HepG2 (cell line): ENCODE results near the gene LCE1B. TPM values are rescaled to one million over a fixed set of nuclear protein-coding genes. Genes with fewer than 3 reads are reported as not detected.

Source experiments
- ATAC-seq: fragments of 200-7000 bp; cut with Tn5 transposase; 3 replicates; pipeline ENCODE4 v1.9.1; 2020; ENCODE audit warnings: mild to moderate bottlenecking, moderate library complexity
- Bru-seq: library from RNA; stranded (reverse); fragments of 400-500 nt; gene quantifications from one replicate; lab custom pipeline; 2021; lab: Mats Ljungman, UMichigan
- BruChase-seq, 2 experiments: library from RNA; stranded (reverse); fragments of 400-500 nt; gene quantifications; one replicate each; lab custom pipeline; 2021; lab: Mats Ljungman, UMichigan
- BruUV-seq: library from RNA; stranded (reverse); fragments of 400-500 nt; replicated peaks from 2 replicates; lab custom pipeline; 2021; lab: Mats Ljungman, UMichigan
- CTCF ChIA-PET: fragments of 300-600 bp; formaldehyde crosslinking; extraction: SDS; loops from one replicate; lab custom pipeline; 2021; ENCODE audit warnings: low total read pairs, inconsistent platforms, low intra/inter-chr PET ratio; lab: Yijun Ruan, JAX
- POLR2A ChIA-PET: fragments of 350-600 bp; sonication (Branson Sonifier 250); formaldehyde crosslinking; loops from one replicate; lab custom pipeline; 2020; ENCODE audit warnings: antibody characterized with exemption, inconsistent platforms; lab: Yijun Ruan, JAX
- DNase-seq: peaks from one replicate; pipeline ENCODE4 v3.0.0-alpha.2; 2015; ENCODE audit warnings: low spot score
- FAIRE-seq: peaks from 3 replicates; lab custom pipeline; 2011; peaks lifted over from hg19 to GRCh38; lab: Jason Lieb, UNC
- H2AFZ ChIP-seq: one replicate; pipeline ENCODE4 v1.6.1; 2011; ENCODE audit warnings: low read length, inconsistent platforms
- H3K27ac ChIP-seq: fragments of 300-600 bp; 3 replicates; pipeline ENCODE4 v1.8.0; 2011; ENCODE audit warnings: mixed run types, mild to moderate bottlenecking, mixed read lengths, low read length, inconsistent platforms; ENCODE audit not compliant: insufficient read depth; ENCODE audit errors: extremely low read length
- H3K27me3 ChIP-seq, 2 experiments: fragments of 200-600 bp in 1 of 2; 2 replicates in 1 of 2; 3 replicates in 1 of 2; pipeline versions ENCODE4 v1.6.0 to v1.8.0; 2011; ENCODE audit warnings: low read length in 2 of 2, mild to moderate bottlenecking in 2 of 2, moderate library complexity in 2 of 2, inconsistent platforms in 1 of 2; ENCODE audit not compliant: insufficient read depth in 2 of 2, control insufficient read depth in 1 of 2
- H3K36me3 ChIP-seq, 2 experiments: fragments of 200-600 bp in 1 of 2; replicated peaks in 1 of 2; 2 replicates in 1 of 2; 3 replicates in 1 of 2; pipeline versions ENCODE4 v1.5.1 to v1.8.0; 2011; ENCODE audit warnings: low read length in 2 of 2, inconsistent platforms in 1 of 2; ENCODE audit not compliant: insufficient read depth in 2 of 2, control insufficient read depth in 1 of 2
- H3K4me1 ChIP-seq: 2 replicates; pipeline ENCODE4 v1.5.1; 2012; ENCODE audit warnings: low read length, inconsistent platforms; ENCODE audit not compliant: insufficient read depth
- H3K4me2 ChIP-seq: 2 replicates; pipeline ENCODE4 v1.6.0; 2011; ENCODE audit warnings: low read depth, low read length, inconsistent platforms
- H3K4me3 ChIP-seq, 3 experiments: fragments of 200-600 bp in 1 of 3; sonication (generic), shearing (Covaris generic) in 1 of 3; replicated peaks in 1 of 3; 2 replicates each; pipeline ENCODE4 v1.5.1; 2011 to 2016; ENCODE audit warnings: low read length in 3 of 3, inconsistent platforms in 2 of 3, low read depth in 2 of 3, mild to moderate bottlenecking in 2 of 3, control low read depth in 1 of 3, mixed read lengths in 1 of 3; ENCODE audit not compliant: insufficient read depth in 1 of 3
- H3K79me2 ChIP-seq: one replicate; pipeline ENCODE4 v1.6.1; 2011; ENCODE audit warnings: low read length, inconsistent platforms; ENCODE audit not compliant: insufficient read depth
- H3K9ac ChIP-seq: 2 replicates; pipeline ENCODE4 v1.6.0; 2011; ENCODE audit warnings: mild to moderate bottlenecking, low read depth, low read length, inconsistent platforms; ENCODE audit not compliant: insufficient read depth
- H3K9me3 ChIP-seq: 2 replicates; pipeline ENCODE4 v1.5.1; 2012; ENCODE audit warnings: mild to moderate bottlenecking, low read length
- H4K20me1 ChIP-seq: 2 replicates; pipeline ENCODE4 v1.6.0; 2011; ENCODE audit warnings: inconsistent platforms, mild to moderate bottlenecking, low read length, moderate library complexity; ENCODE audit not compliant: insufficient read depth
- FOXJ3 ChIP-seq: sonication (generic); formaldehyde crosslinking; IDR thresholded peaks from 2 replicates; pipeline ENCODE4 v1.4.0; 2020; ENCODE audit warnings: missing genetic modification reagents, mild to moderate bottlenecking, borderline replicate concordance
- ZNF547 ChIP-seq: sonication (generic); formaldehyde crosslinking; IDR thresholded peaks from 2 replicates; pipeline ENCODE4 v1.5.1; 2020; ENCODE audit warnings: mild to moderate bottlenecking, missing genetic modification reagents
- ZNF7 ChIP-seq: IDR thresholded peaks from 2 replicates; pipeline ENCODE4 v1.6.1; 2016; ENCODE audit warnings: missing biosample characterization, missing genetic modification reagents
- WGBS: methylation state at CpG from one replicate; pipeline ENCODE4 v1.1.6; 2017; ENCODE audit warnings: low lambda C conversion rate; 5-methylcytosine and 5-hydroxymethylcytosine counted together
- in situ Hi-C: cut with HindIII; loops from 2 replicates; pipeline ENCODE4 v1.10.0; 2017; ENCODE audit warnings: low pct_unique_long_range_greater_than_20kb; ENCODE audit not compliant: extremely low pct_ligation_motif_present
- intact Hi-C: fragments of 100-400 bp; cut with micrococcal nuclease; formaldehyde crosslinking; loops from one replicate; pipeline ENCODE4 v1.10.0; 2022; ENCODE audit not compliant: unreplicated experiment
- long read RNA-seq, 2 experiments: library from RNA in 1 of 2; library from polyadenylated mRNA in 1 of 2; stranded (forward) in 1 of 2; unstranded in 1 of 2; transcript quantifications; one replicate each; pipeline ENCODE4 v2.0.0, GENCODE V29; 2019 to 2022
- polyA minus RNA-seq, 3 experiments: library from RNA; depleted of rRNA, polyadenylated mRNA; stranded (reverse); fragments of >200 nt; gene quantifications; 2 replicates each; pipeline ENCODE4 v1.2.3, GENCODE V29; 2011; ENCODE audit warnings: low replicate concordance in 1 of 3
- polyA plus RNA-seq, 8 experiments: library from polyadenylated mRNA; depleted of rRNA in 3 of 8; stranded (reverse) in 7 of 8; unstranded in 1 of 8; fragments of >200 nt; fragmentation: Illumina TruSeq in 4 of 8; extraction: Trizol in 4 of 8; gene quantifications; 2 replicates each; pipeline versions ENCODE4 v1.2.1 to v1.2.3, GENCODE V29; 2011 to 2016; ENCODE audit warnings: low read depth in 4 of 8, missing spikeins in 1 of 8, mixed read lengths in 1 of 8; ENCODE audit not compliant: insufficient read depth in 1 of 8
- total RNA-seq, 5 experiments: library from RNA; depleted of rRNA; stranded (reverse); fragments of >200 nt; fragmentation: Illumina TruSeq; extraction: Trizol; gene quantifications; 2 replicates each; pipeline ENCODE4 v1.2.3, GENCODE V29; 2016; ENCODE audit warnings: low read depth in 1 of 5

The LCE1B gene, protein sequence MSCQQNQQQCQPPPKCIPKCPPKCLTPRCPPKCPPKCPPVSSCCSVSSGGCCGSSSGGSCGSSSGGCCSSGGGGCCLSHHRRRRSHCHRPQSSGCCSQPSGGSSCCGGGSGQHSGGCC
- total RNA-seq (2016; rRNA removed; fragmentation: Illumina TruSeq; extraction: Trizol) (not detected in 2 replicates), polyA plus RNA-seq (2011; rRNA removed) (not detected in 2 replicates), polyA minus RNA-seq (2011; rRNA and poly(A)+ RNA removed; ENCODE audit: low replicate concordance) (not detected in 2 replicates), Bru-seq, nascent RNA (not detected), BruChase-seq, experiment 1, labeled RNA remaining after a 6-hour chase (not detected), BruChase-seq, experiment 2, labeled RNA remaining after a 2-hour chase (not detected)
- total RNA-seq (2016; cell fraction: cytosol; rRNA removed; fragmentation: Illumina TruSeq; extraction: Trizol; ENCODE audit: low read depth): not detected in 2 replicates
- not detected in 2 replicates for total RNA-seq (2016; cell fraction: insoluble cytoplasmic fraction; rRNA removed; fragmentation: Illumina TruSeq; extraction: Trizol)
- not detected in 2 replicates for total RNA-seq (2016; cell fraction: membrane; rRNA removed; fragmentation: Illumina TruSeq; extraction: Trizol)
- total RNA-seq (2016; cell fraction: nucleus; rRNA removed; fragmentation: Illumina TruSeq; extraction: Trizol): not detected in 2 replicates
- not detected in 2 replicates for polyA plus RNA-seq (2011; cell fraction: cytosol; rRNA removed)
- not detected in 2 replicates for polyA plus RNA-seq (2011; cell fraction: nucleus; rRNA removed)
- not detected in 2 replicates for polyA plus RNA-seq (2012)
- not detected in 2 replicates for polyA plus RNA-seq (2016; cell fraction: cytosol; fragmentation: Illumina TruSeq; extraction: Trizol; ENCODE audit: low read depth)
- polyA plus RNA-seq (2016; cell fraction: insoluble cytoplasmic fraction; fragmentation: Illumina TruSeq; extraction: Trizol; ENCODE audit: low read depth): not detected in 2 replicates
- polyA plus RNA-seq (2016; cell fraction: membrane; fragmentation: Illumina TruSeq; extraction: Trizol; ENCODE audit: low read depth): not detected in 2 replicates
- polyA plus RNA-seq (2016; cell fraction: nucleus; fragmentation: Illumina TruSeq; extraction: Trizol; ENCODE audit: insufficient read depth, low read depth): not detected in 2 replicates
- polyA minus RNA-seq (2011; cell fraction: cytosol; rRNA and poly(A)+ RNA removed): not detected in 2 replicates
- polyA minus RNA-seq (2011; cell fraction: nucleus; rRNA and poly(A)+ RNA removed): not detected in 2 replicates
- long read RNA-seq, experiment 1: 0 reads
- long read RNA-seq, experiment 2: 0 reads

DNA sequence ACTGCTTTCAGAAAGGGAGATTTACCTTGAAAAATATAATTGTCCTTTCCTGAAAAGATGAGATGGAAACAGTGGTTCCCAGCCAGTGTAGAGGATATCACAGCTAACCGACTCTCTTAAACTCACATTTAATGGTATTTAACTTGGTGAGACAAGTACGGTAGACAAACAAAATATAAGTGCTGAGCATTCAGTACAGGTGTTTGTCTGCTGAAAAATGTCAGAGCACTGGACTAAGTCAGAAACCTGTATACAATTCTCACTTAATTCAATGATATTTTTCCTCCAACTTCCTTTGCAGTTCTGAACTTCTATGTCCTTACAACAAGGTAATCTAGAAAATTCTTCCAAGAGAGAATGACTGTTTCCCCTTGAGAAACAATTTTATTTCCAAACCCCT lies at the start of gene LCE1B:
Gene LCE1B (plus strand): TSS at position 301 of the 400 bp plus-strand sequence. CDS start 476 bp downstream, outside the sequence.
- Histone ChIP-seq H3K4me1 (no peaks in the 10 kb centered on the region), H3K4me3 (no peak within 1 kb of the TSS)
- CTCF ChIA-PET: no interaction called here
- 63% methylated on average over 2 of the region's 2 CpGs for WGBS
- in situ Hi-C loops: no loop called here
- TF ChIP-seq ZNF7 (no peak), FOXJ3 (CRISPR knock-in tag) (no peak), ZNF547 (no peak)
- TF ChIP-seq, all 625 proteins: peak for 0
- no peak for DNase-seq
- no peak within 1 kb of the TSS for H3K4me2 ChIP-seq
- no peak within 1 kb of the TSS for H3K9ac ChIP-seq
- ATAC-seq: no peak
- H3K79me2 ChIP-seq: no peaks in the 10 kb centered on the region
- H3K9me3 ChIP-seq: no peaks in the 10 kb centered on the region
- BruUV-seq: no TSS peak
- no peak within 1 kb of the TSS for H3K27ac ChIP-seq
- no peak within 1 kb of the TSS for H2AFZ ChIP-seq
- POLR2A ChIA-PET: no interaction called here
- no peaks in the 10 kb centered on the region for H3K36me3 ChIP-seq
- intact Hi-C loops: no loop called here
- FAIRE-seq: no peak
- no peaks in the 10 kb centered on the region; a peak in 1 of 5 replicates for H3K27me3 ChIP-seq
- no peaks in the 10 kb centered on the region for H4K20me1 ChIP-seq
